A549 (cell line): ENCODE measurements around the gene P3H2. TPM values are rescaled to one million over a fixed set of nuclear protein-coding genes. Genes with fewer than 3 reads are reported as not detected.

Experiments used
- ATAC-seq, 2 experiments: fragments of 200-7000 bp in 1 of 2; fragments of >200 bp in 1 of 2; cut with Nextera tagmentation in 1 of 2; cut with Tn5 transposase in 1 of 2; 3 replicates each; pipeline versions ENCODE4 v1.8.0 to v1.9.1; 2018 to 2020; ENCODE audit warnings: mild to moderate bottlenecking in 1 of 2, moderate library complexity in 1 of 2
- CTCF ChIA-PET: fragments of 300-600 bp; sonication (Branson Sonifier 250); formaldehyde crosslinking; extraction: SDS; loops from one replicate; lab custom pipeline; 2021; ENCODE audit warnings: antibody characterized with exemption, inconsistent platforms; lab: Yijun Ruan, JAX
- POLR2A ChIA-PET: fragments of 350-600 bp; formaldehyde crosslinking; extraction: SDS; loops from one replicate; lab custom pipeline; 2021; ENCODE audit warnings: antibody characterized with exemption, inconsistent platforms; lab: Yijun Ruan, JAX
- DNase-seq, 2 experiments: peaks; one replicate each; pipeline versions ENCODE4 v3.0.0 to v3.0.0-alpha.2; 2011 to 2016; ENCODE audit warnings: low read depth in 1 of 2, low spot score in 1 of 2
- FAIRE-seq: peaks from 2 replicates; lab custom pipeline; 2011; peaks lifted over from hg19 to GRCh38; lab: Jason Lieb, UNC
- H3K27ac ChIP-seq, 2 experiments: fragments of >200 bp; sonication (Bioruptor Twin); formaldehyde crosslinking; 3 replicates each; pipeline ENCODE4 v1.5.1; 2016 to 2017
- H3K4me1 ChIP-seq: fragments of >200 bp; sonication (Bioruptor Twin); formaldehyde crosslinking; 3 replicates; pipeline ENCODE4 v1.6.1; 2016
- H3K4me2 ChIP-seq: fragments of >200 bp; sonication (Bioruptor Twin); formaldehyde crosslinking; 3 replicates; pipeline ENCODE4 v1.6.1; 2016
- H3K4me3 ChIP-seq: fragments of >200 bp; sonication (Bioruptor Twin); formaldehyde crosslinking; 3 replicates; pipeline ENCODE4 v1.5.1; 2016
- H3K9me3 ChIP-seq: fragments of >200 bp; sonication (Bioruptor Twin); formaldehyde crosslinking; 3 replicates; pipeline ENCODE4 v1.6.1; 2016
- ATOH8 ChIP-seq: fragments of 250-450 bp; sonication (Bioruptor Pico); IDR thresholded peaks from 2 replicates; pipeline ENCODE4 v1.5.0; 2020; ENCODE audit warnings: low read depth, mild to moderate bottlenecking, moderate library complexity
- CBX2 ChIP-seq: fragments of 200-600 bp; sonication (generic); IDR thresholded peaks from 2 replicates; pipeline ENCODE4 v1.6.1; 2016; ENCODE audit warnings: low read depth, mild to moderate bottlenecking, borderline replicate concordance
- CHD4 ChIP-seq: fragments of 200-600 bp; sonication (generic); IDR thresholded peaks from 2 replicates; pipeline ENCODE4 v1.6.1; 2016; ENCODE audit warnings: antibody characterized with exemption, mild to moderate bottlenecking, borderline replicate concordance
- E2F6 ChIP-seq: IDR thresholded peaks from 2 replicates; pipeline ENCODE4 v1.6.1; 2012; ENCODE audit warnings: low read depth, borderline replicate concordance
- FOSL2 ChIP-seq, 2 experiments: fragments of 450-650 bp in 1 of 2; fragments of >200 bp in 1 of 2; sonication (Bioruptor Twin) in 1 of 2; formaldehyde crosslinking; IDR thresholded peaks; 2 replicates each; pipeline versions ENCODE4 v1.5.0 to v1.6.1; 2016 to 2020; ENCODE audit warnings: mild to moderate bottlenecking in 1 of 2, moderate library complexity in 1 of 2
- FOXS1 ChIP-seq: fragments of 250-450 bp; sonication (Bioruptor Pico); IDR thresholded peaks from 2 replicates; pipeline ENCODE4 v1.5.0; 2020; ENCODE audit warnings: mild to moderate bottlenecking, moderate library complexity
- GATA3 ChIP-seq: IDR thresholded peaks from 2 replicates; pipeline ENCODE4 v1.6.1; 2012; ENCODE audit warnings: borderline replicate concordance
- HDAC2 ChIP-seq: fragments of 200-600 bp; sonication (generic); IDR thresholded peaks from 2 replicates; pipeline ENCODE4 v1.6.1; 2016
- HEYL ChIP-seq: fragments of 250-450 bp; sonication (Bioruptor Pico); IDR thresholded peaks from 2 replicates; pipeline ENCODE4 v1.8.0; 2021; ENCODE audit warnings: mild to moderate bottlenecking, moderate library complexity
- HOXB13 ChIP-seq: fragments of 250-450 bp; sonication (Bioruptor Pico); IDR thresholded peaks from 2 replicates; pipeline ENCODE4 v1.5.0; 2020; ENCODE audit warnings: low read depth, mild to moderate bottlenecking, moderate library complexity
- HOXB5 ChIP-seq: fragments of 250-450 bp; sonication (Bioruptor Pico); IDR thresholded peaks from 2 replicates; pipeline ENCODE4 v1.5.0; 2020; ENCODE audit warnings: mild to moderate bottlenecking, moderate library complexity
- JUN ChIP-seq, 2 experiments: fragments of >200 bp; sonication (Bioruptor Twin); formaldehyde crosslinking; IDR thresholded peaks; 2 replicates in 1 of 2; 3 replicates in 1 of 2; pipeline ENCODE4 v1.6.1; 2016 to 2017
- KDM1A ChIP-seq: fragments of 200-600 bp; sonication (generic); IDR thresholded peaks from 2 replicates; pipeline ENCODE4 v1.6.1; 2016; ENCODE audit warnings: low read depth, mild to moderate bottlenecking
- KDM5A ChIP-seq: fragments of 200-600 bp; sonication (generic); IDR thresholded peaks from 2 replicates; pipeline ENCODE4 v1.6.1; 2016; ENCODE audit warnings: antibody characterized with exemption, mild to moderate bottlenecking
- MAFK ChIP-seq: fragments of 450-650 bp; IDR thresholded peaks from 2 replicates; pipeline ENCODE4 v1.6.1; 2014; ENCODE audit not compliant: partially characterized antibody
- MAZ ChIP-seq: fragments of 150-350 bp; IDR thresholded peaks from 2 replicates; pipeline ENCODE4 v1.6.1; 2014; ENCODE audit warnings: antibody characterized with exemption, low read depth, low read length, borderline replicate concordance
- NFE2L2 ChIP-seq: fragments of 150-350 bp; conservative IDR thresholded peaks from 2 replicates; pipeline ENCODE4 v1.6.1; 2014; ENCODE audit warnings: low read length
- NPAS2 ChIP-seq: fragments of 250-450 bp; sonication (Bioruptor Pico); IDR thresholded peaks from 2 replicates; pipeline ENCODE4 v1.8.0; 2022; ENCODE audit warnings: mild to moderate bottlenecking, moderate library complexity, borderline replicate concordance
- NR3C1 ChIP-seq: fragments of >200 bp; sonication (Bioruptor Twin); formaldehyde crosslinking; IDR thresholded peaks from 3 replicates; pipeline ENCODE4 v1.6.1; 2017
- RAD21 ChIP-seq, 2 experiments: fragments of >200 bp in 1 of 2; sonication (Bioruptor Twin) in 1 of 2; formaldehyde crosslinking in 1 of 2; IDR thresholded peaks in 1 of 2; conservative IDR thresholded peaks in 1 of 2; 2 replicates in 1 of 2; 3 replicates in 1 of 2; pipeline ENCODE4 v1.6.1; 2012 to 2018; ENCODE audit warnings: inconsistent platforms in 1 of 2
- RARB ChIP-seq: fragments of 250-450 bp; sonication (Bioruptor Pico); IDR thresholded peaks from 2 replicates; pipeline ENCODE4 v1.8.0; 2021; ENCODE audit warnings: mild to moderate bottlenecking, moderate library complexity
- RNF2 ChIP-seq: fragments of 200-600 bp; sonication (generic); IDR thresholded peaks from 2 replicates; pipeline ENCODE4 v1.6.1; 2016; ENCODE audit warnings: low read depth, mild to moderate bottlenecking, antibody characterized with exemption, moderate library complexity, borderline replicate concordance
- SREBF2 ChIP-seq: fragments of 450-650 bp; IDR thresholded peaks from 2 replicates; pipeline ENCODE4 v1.6.1; 2014; ENCODE audit warnings: mild to moderate bottlenecking, moderate library complexity
- ZFP36 ChIP-seq: fragments of 450-650 bp; IDR thresholded peaks from 2 replicates; pipeline ENCODE4 v1.6.1; 2014; ENCODE audit warnings: borderline replicate concordance; ENCODE audit not compliant: partially characterized antibody
- ZNF302 ChIP-seq: fragments of 250-450 bp; sonication (Bioruptor Pico); IDR thresholded peaks from 2 replicates; pipeline ENCODE4 v1.9.0; 2021; ENCODE audit warnings: inconsistent platforms, mild to moderate bottlenecking, moderate library complexity
- WGBS: methylation state at CpG from one replicate; pipeline ENCODE4 v1.1.6; 2017; ENCODE audit errors: missing lambda C conversion rate; 5-methylcytosine and 5-hydroxymethylcytosine counted together
- polyA plus RNA-seq, 4 experiments: library from polyadenylated mRNA; depleted of rRNA in 3 of 4; stranded (reverse); fragments of >200 nt; fragmentation: RNase III in 1 of 4; extraction: RNeasy Plus Mini Kit Qiagen cat#74134 plus additional on column Dnase treatment in 1 of 4; gene quantifications; 2 replicates in 3 of 4; 3 replicates in 1 of 4; pipeline ENCODE4 v1.2.3, GENCODE V29; 2011 to 2017
- TF ChIP-seq, protein P1 (sequence below): fragments of >200 bp; sonication (Bioruptor Twin); formaldehyde crosslinking; IDR thresholded peaks from 3 replicates; pipeline ENCODE4 v1.5.1; 2016

The P3H2 gene
- polyA plus RNA-seq, 2 of the 4 experiments (the other 2 are of a cell fraction) = 56.6 to 72.5 TPM

DNA sequence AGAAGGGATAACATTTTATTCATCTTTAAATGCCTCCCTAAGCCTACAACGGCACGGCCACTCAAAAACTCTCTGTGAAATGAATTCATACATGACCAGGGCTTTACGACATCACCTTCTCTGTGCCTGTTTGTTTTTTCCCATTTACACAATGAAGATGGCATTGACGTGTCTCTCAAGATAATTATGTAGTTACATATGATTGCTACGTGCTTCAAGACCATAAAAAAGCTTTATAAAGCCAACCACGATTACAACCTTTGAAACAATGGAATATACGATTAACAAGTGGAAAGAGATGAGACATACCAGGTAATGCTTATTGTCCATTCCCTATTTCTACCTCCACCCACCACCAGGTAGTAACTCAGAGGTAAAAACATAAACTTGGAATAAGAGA is 168.4 kb downstream of the P3H2 start:
- Histone ChIP-seq H3K4me1 (peaks cover 12% of the 10 kb centered on the region), H3K27ac (0 out of 6 replicates have a peak overlapping the region, but pooled peaks of 1 of the 2 experiments have one; percentile 13), H3K4me2 (no peak overlapping the region), H3K9me3 (no peaks in the 10 kb centered on the region), H3K4me3 (no peak overlapping the region)
- 93% methylated on average over 7 of the region's 7 CpGs for WGBS
- DNase-seq (no peak), ATAC-seq (no peak), FAIRE-seq (no peak)
- TF ChIP-seq KDM1A (no peak), E2F6 (no peak), GATA3 (no peak), ZFP36 (no peak), ATOH8 (no peak), HOXB5 (CRISPR knock-in tag) (no peak), CBX2 (no peak), HOXB13 (no peak), FOSL2 (IDR thresholded peaks at IDR 0.05) (no peak), FOSL2 (CRISPR knock-in tag; IDR thresholded peaks at IDR 0.05) (no peak), FOXS1 (CRISPR knock-in tag) (no peak)
- ChIA-PET POLR2A (no interaction called here), CTCF (interaction anchor here (0.6 kb wide), 1 partner anchor 231 kb away, joined by 3 read pairs; no protein-coding TSS in a partner anchor)

GRCh38 chr3:189950258-189950657 is 170.4 kb downstream of the P3H2 start:
- H3K4me2 ChIP-seq = no peak overlapping the region
- no peak overlapping the region for H3K4me3 ChIP-seq
- TF ChIP-seq ZFP36 (no peak), HEYL (no peak), RAD21 (conservative IDR thresholded peaks at IDR 0.05 in 1 of 2, IDR thresholded peaks at IDR 0.05 in 1 of 2) (no peak), RARB (CRISPR knock-in tag) (no peak), E2F6 (no peak), NFE2L2 (no peak), KDM5A (no peak), CHD4 (no peak), FOSL2 (IDR thresholded peaks at IDR 0.05) (no peak), FOSL2 (CRISPR knock-in tag; IDR thresholded peaks at IDR 0.05) (no peak), ZNF302 (CRISPR knock-in tag) (no peak), CBX2 (no peak), ATOH8 (no peak), RNF2 (no peak)
- no peaks in the 10 kb centered on the region for H3K9me3 ChIP-seq
- peaks cover 12% of the 10 kb centered on the region for H3K4me1 ChIP-seq
- DNase-seq = no peak
- no peak for FAIRE-seq
- H3K27ac ChIP-seq = peak overlapping the region in 1 of 2 experiments; percentile 52; a peak in 2 of 6 replicates
- ATAC-seq = no peak
- ChIA-PET CTCF (interaction anchor here (1.0 to 1.9 kb wide), 2 partner anchors 11 to 679 kb away, joined by 4 to 7 read pairs; no protein-coding TSS in a partner anchor), POLR2A (no interaction called here)
- WGBS = 92% methylated on average over 6 of the region's 6 CpGs

- WGBS = 92% methylated on average over 4 of the region's 4 CpGs
- Histone ChIP-seq H3K4me2 (no peak overlapping the region), H3K27ac (peak overlapping the region in 1 of 2 experiments; percentile 72; a peak in 2 of 6 replicates), H3K4me3 (no peak overlapping the region), H3K4me1 (peaks cover 12% of the 10 kb centered on the region), H3K9me3 (no peaks in the 10 kb centered on the region)
- CTCF ChIA-PET = interaction anchor here (1.0 to 1.8 kb wide), 4 partner anchors 7 to 679 kb away, joined by 3 to 10 read pairs (median 6); no protein-coding TSS in a partner anchor
- POLR2A ChIA-PET = no interaction called here
- no peak for DNase-seq
- ATAC-seq = no peak
- no peak for FAIRE-seq
- TF ChIP-seq SREBF2 = no peak
- TF ChIP-seq HDAC2 = no peak
- TF ChIP-seq, protein P1, sequence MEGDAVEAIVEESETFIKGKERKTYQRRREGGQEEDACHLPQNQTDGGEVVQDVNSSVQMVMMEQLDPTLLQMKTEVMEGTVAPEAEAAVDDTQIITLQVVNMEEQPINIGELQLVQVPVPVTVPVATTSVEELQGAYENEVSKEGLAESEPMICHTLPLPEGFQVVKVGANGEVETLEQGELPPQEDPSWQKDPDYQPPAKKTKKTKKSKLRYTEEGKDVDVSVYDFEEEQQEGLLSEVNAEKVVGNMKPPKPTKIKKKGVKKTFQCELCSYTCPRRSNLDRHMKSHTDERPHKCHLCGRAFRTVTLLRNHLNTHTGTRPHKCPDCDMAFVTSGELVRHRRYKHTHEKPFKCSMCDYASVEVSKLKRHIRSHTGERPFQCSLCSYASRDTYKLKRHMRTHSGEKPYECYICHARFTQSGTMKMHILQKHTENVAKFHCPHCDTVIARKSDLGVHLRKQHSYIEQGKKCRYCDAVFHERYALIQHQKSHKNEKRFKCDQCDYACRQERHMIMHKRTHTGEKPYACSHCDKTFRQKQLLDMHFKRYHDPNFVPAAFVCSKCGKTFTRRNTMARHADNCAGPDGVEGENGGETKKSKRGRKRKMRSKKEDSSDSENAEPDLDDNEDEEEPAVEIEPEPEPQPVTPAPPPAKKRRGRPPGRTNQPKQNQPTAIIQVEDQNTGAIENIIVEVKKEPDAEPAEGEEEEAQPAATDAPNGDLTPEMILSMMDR = no peak
- TF ChIP-seq HOXB5 (CRISPR knock-in tag) = no peak
- no peak for TF ChIP-seq RARB (CRISPR knock-in tag)
- TF ChIP-seq MAZ = no peak
- TF ChIP-seq GATA3 = no peak
- TF ChIP-seq FOXS1 (CRISPR knock-in tag) = no peak
- TF ChIP-seq NR3C1 = no peak
- TF ChIP-seq NPAS2 (CRISPR knock-in tag) = no peak
- no peak for TF ChIP-seq MAFK
- TF ChIP-seq JUN (IDR thresholded peaks at IDR 0.05) = no peak
Measured at GRCh38 chr3:189949580-189949979, 171.1 kb downstream of the P3H2 start.
